ENCODE results near the gene RNGTT.

- TF ChIP-seq POLR2A (IDR thresholded peaks at IDR 0.05), result no peak
- TF ChIP-seq, protein P1, sequence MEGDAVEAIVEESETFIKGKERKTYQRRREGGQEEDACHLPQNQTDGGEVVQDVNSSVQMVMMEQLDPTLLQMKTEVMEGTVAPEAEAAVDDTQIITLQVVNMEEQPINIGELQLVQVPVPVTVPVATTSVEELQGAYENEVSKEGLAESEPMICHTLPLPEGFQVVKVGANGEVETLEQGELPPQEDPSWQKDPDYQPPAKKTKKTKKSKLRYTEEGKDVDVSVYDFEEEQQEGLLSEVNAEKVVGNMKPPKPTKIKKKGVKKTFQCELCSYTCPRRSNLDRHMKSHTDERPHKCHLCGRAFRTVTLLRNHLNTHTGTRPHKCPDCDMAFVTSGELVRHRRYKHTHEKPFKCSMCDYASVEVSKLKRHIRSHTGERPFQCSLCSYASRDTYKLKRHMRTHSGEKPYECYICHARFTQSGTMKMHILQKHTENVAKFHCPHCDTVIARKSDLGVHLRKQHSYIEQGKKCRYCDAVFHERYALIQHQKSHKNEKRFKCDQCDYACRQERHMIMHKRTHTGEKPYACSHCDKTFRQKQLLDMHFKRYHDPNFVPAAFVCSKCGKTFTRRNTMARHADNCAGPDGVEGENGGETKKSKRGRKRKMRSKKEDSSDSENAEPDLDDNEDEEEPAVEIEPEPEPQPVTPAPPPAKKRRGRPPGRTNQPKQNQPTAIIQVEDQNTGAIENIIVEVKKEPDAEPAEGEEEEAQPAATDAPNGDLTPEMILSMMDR (IDR thresholded peaks at IDR 0.05), result peak; percentile 39 to 69 (median 54)
These were observed 20.1 kb upstream of the RNGTT start for GRCh38 chr6:88983532-88983931.
